Activated CD8-positive, alpha-beta memory T cell treated with anti-CD3 and anti-CD28 coated beads, Interleukin-2, amount 50 U/mL, for 1 hour (primary cell): Measurements from ENCODE around the gene ERCC1.

Experiments used
- DNase-seq: peaks from one replicate; pipeline ENCODE4 v3.0.0-alpha.2; 2020; ENCODE audit errors: extremely low read depth

ERCC1 gene

DNA sequence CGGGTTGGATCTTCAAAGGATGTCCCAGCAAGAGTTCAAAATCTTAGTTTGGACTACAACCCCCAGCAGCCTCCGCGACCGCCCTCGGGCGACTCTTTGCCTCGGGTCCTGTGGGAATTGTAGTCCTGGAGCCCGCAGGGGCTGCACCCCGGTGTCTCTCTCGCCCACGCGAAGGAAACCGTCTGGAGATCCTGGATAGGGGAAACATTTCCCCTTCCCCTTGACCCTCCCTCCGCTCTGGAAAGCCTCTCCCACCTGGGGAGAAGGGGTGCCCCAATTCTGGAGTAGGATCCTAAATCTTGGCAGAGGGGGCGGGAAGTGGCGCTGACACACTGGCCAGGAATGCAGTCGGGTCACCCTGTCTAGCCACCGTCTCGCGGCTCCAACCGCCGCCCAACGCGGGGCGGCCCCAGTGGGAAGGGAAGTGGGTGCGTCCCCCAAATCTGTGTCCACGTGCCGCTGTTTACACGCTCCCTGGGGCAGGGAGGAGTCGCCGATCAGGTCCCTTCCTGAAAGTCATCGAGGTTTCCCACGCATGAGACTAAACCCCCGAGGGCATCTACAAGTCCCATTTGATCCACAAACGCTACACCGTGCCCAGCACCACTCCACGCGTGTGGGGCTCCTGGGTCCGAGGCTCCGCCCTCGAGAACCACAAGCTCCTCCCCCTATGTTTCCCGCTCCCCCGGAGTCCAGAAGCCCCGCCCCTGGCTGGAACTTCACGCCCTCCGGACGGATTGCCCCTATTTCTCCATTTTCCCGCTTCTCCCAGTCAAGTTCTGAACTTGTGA, 18.1 kb downstream of the ERCC1 start:
- DNase-seq, result peak; percentile 52

DNA sequence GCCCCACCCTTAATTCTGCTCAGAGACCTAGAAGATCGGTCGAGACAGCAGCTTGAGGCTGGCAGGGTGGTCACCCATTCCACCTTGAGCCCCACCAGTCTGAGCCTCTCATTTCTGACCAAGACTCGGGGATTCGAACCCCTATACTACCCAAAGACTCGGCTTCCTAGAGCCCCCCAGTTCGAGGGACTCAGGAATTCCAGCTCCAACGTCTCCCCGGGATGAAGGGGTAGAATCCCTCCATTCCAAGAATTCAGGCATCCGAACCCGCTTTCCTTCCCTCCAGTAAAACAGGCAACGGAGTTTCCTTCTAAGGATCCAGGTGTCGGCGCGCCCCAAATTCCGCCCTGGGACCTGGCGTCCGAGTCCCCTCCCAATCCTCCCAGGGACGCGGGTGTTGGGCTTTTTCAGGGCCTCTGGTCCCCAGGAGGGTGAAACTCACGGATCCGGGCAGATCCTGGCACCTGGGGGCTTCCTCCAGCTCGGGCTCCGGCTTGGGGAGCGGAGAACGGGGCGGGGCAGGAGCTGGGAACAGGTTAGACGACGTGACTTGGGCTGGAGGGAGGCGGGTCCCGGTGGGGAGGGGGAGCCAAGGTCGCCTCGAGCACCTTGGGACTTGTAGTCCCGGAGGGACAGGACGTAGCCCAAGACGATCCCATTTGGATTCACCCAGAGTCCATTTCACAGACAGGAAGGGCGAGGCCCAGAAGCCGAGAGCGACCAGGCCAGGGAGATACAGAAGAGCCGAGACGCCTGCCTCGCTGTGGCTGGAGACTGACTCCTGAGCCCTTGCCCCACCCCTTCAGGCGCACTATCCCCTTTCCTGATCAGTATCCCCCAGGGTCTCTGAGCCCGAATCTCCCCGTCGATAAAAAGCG, 18.9 kb downstream of the ERCC1 start, which contains the start of gene PPP1R13L:
Gene PPP1R13L, minus strand, starts transcription at position 513 of the 878 bp plus-strand sequence. CDS start 6,751 bp downstream, outside the sequence.
- DNase-seq, result no peak

DNA sequence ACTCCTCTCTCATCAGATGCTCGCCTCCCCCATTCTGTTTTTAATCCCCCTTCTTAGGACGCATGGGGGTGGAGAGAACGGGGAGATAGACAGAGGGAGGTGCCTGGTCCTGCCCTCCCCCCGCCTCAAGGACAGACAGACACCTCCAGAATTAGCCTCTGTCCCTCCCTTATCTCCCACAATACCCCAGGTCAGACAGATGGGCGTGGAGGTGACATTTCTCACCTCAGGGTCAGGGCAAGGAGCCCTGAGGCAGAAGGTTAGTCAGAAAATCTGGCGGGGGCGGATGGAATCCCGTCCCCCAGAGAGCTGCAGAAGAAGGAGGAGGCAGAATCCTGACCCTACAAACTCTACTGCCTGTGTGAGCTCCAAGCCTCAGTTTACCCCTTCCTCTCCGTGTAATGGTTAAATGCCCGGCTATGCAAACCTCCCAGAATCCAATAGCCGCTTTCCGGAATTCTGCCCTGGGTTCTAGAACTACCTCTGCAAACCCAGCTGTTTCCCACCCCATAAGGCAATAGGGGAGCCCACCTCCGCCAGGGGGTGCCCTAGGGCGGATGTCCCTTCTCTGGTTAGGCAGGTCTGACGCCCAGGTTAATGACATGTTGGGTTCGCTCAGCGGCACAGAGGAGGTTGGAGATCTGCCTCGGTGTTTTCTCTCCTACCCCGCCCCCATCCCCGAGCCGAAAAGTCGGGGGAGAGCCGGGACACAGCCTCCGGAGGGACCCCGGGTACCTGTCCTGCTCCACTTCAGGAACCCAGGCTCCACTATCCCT, 19.7 kb downstream of the ERCC1 start:
- DNase-seq, result no peak

DNA sequence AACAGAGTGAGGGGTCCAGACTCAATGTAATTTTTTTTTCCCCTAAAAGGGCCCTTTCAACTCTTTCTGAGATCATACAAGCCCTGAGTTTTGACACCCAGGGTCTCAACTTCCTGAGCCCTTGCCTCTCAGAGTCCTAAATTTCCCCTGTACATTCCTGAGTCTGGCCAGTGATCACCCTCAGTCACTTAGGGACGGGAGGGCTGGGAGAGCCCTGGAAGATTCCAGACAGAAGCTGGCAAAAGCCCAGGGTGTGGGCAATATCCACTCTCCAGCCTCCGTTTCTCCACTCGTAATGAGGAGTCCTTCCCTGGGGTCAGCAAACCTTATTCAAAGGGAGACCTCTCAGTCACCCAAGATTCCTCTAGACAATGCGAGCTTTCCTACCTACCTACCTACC, 20.4 kb downstream of the ERCC1 start:
- DNase-seq, result no peak

DNA sequence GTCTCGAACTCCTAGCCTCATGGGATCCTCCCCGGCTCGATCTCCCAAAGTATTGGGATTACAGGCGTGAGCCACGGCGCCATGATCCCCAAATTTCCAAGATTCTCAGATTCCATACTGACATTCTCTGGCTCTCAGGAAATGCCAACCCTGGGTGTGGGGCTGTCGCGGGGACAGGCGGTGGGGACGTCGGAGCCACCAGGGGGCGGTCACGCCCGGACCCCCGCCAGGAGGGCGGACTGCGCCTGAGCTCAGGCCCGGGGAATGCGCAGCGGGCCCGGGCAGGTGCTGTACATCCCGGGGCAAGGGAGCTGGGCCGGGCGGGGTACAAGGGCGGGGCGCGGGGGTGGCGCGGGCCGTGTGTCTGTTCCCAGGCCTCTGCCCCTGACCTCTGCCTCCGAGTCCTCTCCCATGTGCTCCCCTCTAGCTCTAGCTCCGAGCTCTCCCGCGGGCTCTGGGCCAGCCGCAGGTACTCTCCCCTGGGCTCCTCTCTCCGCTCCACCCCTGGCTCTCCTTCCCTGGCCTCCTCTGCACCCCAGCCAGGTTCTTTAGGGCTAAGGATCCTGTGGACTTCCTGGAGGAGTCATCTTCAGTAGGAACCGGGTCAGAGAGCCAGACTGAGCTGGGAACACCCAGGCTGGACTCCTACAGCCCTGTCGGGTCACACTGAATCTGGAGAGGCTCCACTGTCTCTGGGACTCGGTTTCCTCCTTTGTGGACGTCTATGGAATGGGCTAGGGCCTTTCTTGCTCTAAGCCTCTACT, 21.2 kb downstream of the ERCC1 start:
- DNase-seq, result no peak

DNA sequence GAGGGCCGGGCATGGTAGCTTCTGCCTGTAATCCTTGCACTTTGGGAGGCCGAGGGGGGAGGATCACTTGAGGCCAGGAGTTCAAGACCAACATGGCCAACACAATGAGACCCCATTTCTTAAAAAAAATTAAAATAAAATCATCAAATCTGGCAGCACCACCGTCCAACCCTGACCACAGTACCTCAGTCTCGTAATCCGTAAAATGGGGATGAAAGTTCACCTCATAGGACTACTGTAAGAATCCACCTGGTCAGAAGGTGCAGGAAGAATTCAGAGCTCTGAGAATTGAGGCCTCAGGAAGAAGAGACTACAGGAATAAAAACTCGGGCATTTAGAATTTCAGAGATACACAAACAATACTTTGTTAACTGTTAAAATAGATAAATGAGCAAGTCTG, 21.9 kb downstream of the ERCC1 start:
- DNase-seq, result no peak

DNA sequence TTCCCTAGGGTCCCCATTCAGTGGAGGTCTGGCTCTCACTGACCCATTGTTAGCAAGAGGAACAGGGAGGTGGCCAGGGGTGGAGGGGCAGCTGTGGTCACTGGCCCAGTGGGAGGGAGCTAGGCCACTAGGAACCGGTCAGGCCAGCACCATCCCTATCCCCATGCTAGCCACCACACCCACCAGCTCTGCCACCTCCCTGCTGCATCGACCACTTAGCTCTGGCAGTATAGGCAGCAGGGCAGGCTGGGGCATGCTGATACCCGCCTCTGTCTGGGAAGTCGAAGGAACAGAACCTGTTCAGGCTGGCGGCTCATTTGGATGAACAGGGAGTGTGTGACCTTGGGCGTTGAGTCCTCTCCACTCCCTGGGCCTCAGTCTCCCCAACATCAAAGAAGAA, 23.5 kb downstream of the ERCC1 start:
- no peak for DNase-seq

DNA sequence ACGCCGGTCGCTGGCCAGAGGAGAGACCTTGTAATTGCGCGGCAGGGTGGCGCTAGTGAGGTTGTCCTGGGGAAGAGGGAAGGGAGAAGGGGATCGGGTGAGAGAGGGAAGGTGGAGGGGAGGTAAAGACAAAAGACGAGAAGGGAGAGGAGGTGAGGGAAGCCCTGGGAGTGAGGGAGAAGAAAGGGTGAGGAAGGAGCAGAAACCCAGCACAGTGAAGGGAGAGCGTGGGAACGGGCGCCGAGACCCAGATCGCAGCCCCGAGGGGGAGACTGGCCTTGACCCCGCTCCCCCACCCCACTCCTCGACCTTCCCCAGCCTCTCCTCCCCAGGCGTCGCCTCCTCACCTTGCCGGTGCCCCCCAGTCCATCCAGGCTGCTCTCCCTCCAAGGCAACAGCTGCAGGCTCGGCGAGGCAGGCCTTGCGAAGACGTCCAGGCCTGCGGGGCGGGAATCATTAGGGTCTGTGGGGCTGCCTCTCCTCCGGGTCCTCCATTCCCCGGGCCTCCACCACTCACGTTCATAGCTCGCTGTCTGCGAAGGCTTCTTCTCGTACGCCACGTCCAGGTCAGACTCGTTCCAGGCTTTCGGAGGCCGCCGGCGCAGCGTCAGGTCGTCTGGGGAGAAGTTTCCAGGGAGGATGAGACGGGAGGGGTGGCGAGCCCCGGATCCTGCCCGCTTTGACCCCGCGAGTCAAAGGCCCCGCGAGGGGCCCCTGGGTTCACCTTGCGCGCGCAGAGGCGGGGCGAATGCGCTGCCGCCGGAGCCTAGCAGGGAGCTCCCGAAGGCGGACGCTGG, 27.7 kb downstream of the ERCC1 start:
- no peak for DNase-seq

DNA sequence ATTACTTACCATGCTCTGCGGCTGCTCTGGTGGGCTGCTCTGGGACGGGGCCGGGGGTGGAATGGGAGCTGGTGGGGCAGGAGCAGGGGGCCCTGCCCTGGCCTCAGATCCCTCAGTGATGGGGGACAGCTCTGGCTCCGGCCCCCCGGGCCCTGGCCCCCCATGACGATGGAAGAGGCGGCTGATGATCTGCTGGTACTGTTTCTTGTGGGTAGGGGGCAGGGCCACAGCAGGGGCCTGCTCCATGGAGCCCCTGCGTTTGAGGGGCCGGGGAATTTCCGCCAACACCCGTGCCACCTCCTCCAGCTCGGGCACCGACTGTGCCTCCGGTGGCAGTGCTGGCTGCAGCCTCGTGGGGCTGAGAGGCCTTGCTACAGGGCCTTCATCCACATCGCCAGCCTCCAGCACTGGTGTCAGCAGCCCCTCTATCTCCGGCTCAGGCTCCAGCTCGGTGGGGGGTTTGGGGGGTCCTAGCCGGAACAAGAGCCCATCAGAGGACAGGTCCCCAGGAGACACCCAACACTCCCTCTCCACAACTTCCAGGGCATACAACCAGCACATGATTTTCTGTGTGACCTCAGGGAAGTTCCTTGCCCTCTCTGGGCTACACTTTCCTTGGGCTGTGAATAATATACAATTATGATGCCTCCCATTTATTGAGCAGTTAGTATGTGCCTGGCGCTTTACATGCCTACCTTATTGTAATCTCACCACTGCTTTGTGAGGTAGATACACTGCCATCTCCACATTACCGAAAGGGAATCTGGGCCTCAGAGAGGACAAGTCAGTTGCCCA, 31.6 kb downstream of the ERCC1 start:
- DNase-seq, result no peak

DNA sequence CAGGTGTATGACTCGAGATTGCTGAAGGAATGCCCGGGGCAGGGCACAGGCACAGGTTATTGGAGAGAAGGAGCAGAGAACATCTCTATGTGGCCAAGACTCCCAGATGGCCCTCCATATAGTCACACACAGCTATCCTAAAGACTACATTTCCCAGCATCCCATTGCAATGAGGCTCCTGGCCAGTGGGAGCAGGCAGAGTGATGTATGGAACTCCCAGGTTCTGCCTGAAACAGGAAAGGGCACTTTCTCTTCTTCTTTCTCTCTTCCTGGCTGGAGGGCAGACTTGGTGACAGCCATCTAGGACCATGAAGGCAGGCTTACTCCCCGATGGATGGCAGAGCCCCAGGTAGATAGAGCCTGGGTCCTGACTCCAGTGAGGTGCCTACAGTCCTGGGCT, 32.4 kb downstream of the ERCC1 start:
- no peak for DNase-seq

DNA sequence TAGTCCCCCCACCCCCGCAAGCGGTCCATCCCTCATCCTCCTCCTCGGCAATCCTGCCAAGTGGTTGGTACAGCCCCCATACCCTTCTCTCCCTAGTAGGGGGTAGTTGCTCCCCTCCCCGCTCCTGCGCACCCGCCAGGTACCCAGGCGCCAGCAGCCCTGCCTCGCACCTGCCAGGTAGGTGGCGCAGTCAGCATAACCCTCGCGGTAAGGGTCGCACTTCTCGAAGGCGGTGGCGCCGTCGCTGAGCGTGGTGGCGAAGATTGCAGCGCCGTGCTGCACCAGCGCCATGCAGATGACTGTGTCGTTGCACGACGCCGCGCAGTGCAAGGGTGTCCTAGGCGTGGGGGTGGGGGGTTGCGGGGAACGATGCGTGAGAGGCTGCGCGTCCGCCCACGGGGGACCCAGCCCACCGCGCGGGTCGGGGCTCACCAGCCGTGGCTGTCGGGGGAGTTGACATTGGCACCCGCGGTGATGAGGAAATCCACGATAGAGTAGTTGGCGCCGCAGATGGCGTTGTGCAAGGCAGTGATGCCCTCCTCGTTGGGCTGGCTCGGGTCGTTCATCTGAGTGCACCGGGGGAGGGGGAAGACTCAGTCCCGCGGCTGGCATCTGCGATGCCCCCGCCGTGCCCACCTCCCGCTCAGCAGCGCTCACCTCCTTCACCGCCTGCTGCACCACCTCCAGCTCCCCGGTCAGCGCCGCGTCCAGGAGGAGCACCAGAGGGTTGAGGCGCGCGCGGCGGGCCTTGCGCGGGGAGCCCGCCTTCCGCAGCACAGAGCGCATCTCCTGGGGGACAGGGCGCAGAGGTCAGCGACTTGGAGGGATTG, 38.1 kb downstream of the ERCC1 start:
- no peak for DNase-seq

DNA sequence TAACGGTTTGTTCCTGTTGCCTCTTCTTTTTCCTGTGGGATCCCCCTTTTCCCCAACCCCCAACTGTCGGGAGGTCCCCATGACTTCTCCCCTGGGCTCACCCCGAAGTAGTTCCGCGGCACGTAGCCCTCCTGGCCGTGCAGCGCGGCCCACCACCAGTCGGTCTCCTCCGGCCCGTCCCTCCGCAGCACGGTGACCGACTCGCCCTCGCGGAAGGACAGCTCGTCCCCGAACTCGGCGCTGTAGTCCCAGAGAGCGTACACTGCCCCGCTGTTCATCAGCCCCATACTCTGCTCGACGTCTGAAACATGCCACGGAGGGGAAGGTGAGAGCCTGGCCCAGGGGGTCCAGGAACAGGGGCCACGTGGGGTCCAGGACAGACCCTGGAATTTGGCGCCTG, 41.3 kb downstream of the ERCC1 start:
- no peak for DNase-seq

DNA sequence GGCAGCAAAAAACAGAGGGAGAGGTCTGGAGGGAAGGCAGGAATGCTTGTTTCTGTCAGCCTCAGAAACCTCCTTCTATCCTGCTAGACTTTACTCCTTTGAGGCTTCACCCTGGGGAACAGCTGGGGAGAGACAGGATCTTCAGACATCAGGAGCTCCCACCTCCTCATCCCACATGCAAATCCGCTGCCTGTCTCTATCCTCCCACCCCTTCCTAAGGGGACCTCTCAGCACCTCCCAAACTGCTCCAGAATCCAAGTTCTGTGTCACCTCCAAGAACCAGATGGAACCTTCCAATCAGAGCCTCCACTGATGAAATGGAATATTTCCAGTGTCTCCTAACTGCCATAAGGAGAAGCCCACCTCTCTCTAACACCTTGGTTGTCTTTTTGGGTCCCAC, 43.6 kb downstream of the ERCC1 start:
- DNase-seq, result no peak

DNA sequence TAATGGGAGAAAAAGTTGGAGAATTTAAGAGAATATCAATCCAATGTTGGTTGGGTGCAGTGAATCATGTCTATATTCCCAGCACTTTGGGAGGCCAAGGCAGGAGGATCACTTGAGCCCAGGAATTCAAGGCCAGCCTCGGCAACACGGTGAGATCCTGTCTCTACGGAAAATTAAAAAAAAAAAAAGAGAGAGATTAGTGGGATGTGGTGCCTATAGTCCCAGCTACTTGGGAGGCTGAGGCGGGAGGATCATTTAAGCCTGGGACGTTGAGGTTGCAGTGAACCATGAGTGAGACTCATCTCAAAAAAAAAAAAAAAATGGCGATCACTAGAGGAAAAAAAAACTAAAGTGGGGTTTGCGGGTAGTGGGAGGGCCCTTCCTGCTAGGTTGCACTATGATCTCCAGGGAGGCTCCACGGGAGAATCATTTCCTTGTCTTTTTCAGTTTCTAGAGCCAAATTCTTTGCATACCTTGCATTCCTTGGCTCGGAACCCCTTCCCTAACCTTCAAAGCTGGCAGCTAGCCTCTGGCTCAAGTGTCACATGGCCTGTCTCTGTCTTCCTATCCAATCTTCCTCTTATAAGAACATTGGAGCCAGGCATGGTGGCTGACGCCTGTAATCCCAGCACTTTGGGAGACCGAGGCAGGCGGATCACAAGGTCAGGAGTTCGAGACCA, 47.5 kb downstream of the ERCC1 start:
- DNase-seq, result no peak

DNA sequence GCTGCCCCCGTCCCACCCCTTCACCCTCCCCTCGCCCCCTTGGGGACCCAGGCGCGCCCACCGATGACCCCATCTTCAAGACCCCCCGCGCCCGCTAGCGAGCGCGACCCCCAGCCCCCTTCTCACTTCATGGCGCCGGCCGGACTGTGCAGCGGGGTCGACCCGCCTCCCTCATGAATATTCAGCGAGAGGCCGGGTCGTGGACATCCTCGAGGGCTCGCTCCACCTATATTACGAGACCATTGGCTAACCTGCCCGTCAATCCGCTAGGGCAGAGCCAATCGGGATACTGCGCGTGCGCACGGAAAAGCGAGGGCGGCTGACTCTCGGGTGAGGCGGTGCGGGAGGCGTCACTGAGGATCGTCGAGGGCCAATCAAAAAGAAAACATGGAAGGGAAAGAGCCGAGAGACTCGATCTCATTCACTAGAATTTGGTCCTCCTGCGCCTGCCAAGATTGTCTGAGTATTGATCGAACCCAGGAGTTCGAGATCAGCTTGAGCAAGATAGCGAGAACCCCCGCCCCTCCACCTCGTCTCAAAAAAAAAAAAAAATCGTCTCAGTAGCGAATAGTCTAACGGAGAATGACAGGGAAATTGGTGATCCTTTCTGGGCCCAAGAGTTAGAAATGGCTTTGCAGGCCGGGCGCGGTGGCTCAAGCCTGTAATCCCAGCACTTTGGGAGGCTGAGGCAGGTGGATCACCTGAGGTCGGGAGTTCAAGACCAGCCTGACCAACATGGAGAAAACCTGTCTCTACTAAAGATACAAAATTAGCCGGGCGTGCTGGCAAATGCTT, 53.1 kb downstream of the ERCC1 start, which contains the start of gene ERCC2:
Gene ERCC2, minus strand, starts transcription at position 164 of the 795 bp plus-strand sequence. Its CDS starts 33 bp downstream, at position 131.
- DNase-seq, result peak; percentile 98

DNA sequence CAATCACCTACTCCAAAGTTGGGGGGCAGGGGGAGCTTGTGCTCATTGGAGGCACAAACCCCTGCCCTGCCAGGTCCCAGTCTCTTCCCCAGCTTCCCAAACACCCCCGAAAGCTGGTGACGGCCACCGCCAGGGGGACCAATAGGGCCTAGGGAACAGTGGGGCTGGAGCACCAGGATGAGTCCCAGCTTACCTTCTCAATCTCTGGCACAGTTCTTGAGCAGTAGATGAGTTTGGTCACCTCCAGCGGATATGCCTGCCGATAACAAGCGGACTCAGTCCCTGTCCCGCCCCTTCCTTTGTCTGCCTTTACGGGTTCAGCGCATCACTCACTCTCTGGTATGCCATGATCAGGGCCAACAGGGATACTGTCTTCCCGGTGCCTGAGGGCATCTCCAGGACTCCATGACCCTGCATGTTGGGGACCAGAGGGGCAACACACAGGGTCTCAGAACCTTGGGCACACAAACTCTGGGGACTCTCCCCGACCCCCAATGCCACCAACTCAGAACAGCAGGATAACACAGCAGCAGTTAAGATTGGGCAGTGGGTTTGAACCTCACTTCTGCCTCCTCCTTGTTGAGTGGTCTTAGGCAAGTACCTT, 54.9 kb downstream of the ERCC1 start:
- no peak for DNase-seq

DNA sequence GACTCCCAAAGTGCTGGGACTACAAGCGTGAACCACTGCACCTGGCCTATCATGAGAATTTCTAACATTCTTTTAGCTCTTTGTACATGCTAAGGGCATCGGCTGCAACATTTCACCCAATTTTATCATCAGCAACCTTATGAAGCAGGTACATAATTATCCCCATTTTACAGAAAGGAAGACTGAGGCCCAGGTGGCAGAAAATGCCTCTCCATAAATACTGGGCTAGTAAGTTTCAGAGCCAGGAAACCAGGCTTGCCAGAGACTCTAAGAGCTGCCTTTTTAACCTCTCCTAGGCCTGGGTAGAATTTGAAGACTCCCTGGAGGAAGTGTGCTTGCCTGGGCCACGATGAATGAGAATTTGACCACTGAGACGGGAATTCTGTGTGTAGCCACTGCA, 55.6 kb downstream of the ERCC1 start:
- DNase-seq, result no peak
